Activated CD4-positive, alpha-beta T cell treated with anti-CD3 and anti-CD28 coated beads, Interleukin-2, amount 50 U/mL, for 1 hour (primary cell): ENCODE data around the gene ZIC4.

ENCODE experiments used
- DNase-seq: peaks from one replicate; pipeline ENCODE4 v3.0.0-alpha.2; 2020

The ZIC4 gene

GRCh38 chr3:147336543-147337278, 69.6 kb downstream of the ZIC4 start:
- DNase-seq = no peak
